GM12874 (cell line): Measurements from ENCODE around the gene TTYH2.

ENCODE experiments used
- TF ChIP-seq, protein P1 (sequence below): IDR thresholded peaks from 2 replicates; pipeline ENCODE4 v1.5.1; 2011; ENCODE audit warnings: low read depth, mild to moderate bottlenecking, control low read depth, low read length, moderate library complexity; ENCODE audit not compliant: insufficient read depth

The TTYH2 gene

DNA sequence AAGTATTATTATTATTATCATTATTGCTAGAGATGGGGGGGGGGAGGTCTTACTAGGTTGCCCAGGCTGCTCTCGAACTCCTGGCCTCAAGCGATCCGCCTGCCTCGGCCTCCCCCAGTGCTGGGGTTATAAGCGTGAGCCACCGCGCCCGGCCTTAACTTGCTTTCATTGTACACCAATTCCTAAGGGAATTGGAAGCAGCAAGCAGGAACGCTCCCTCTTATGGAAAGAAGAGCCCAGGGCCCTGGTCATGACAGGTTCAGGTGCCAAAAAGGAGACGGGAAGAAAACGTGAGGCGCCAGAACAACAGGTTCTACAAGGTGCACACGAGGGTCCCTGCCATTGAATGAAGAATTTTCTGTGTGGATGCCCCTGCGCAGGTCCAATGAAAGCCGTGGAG, 10.4 kb upstream of the TTYH2 start:
- TF ChIP-seq, protein P1, sequence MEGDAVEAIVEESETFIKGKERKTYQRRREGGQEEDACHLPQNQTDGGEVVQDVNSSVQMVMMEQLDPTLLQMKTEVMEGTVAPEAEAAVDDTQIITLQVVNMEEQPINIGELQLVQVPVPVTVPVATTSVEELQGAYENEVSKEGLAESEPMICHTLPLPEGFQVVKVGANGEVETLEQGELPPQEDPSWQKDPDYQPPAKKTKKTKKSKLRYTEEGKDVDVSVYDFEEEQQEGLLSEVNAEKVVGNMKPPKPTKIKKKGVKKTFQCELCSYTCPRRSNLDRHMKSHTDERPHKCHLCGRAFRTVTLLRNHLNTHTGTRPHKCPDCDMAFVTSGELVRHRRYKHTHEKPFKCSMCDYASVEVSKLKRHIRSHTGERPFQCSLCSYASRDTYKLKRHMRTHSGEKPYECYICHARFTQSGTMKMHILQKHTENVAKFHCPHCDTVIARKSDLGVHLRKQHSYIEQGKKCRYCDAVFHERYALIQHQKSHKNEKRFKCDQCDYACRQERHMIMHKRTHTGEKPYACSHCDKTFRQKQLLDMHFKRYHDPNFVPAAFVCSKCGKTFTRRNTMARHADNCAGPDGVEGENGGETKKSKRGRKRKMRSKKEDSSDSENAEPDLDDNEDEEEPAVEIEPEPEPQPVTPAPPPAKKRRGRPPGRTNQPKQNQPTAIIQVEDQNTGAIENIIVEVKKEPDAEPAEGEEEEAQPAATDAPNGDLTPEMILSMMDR = no peak

DNA sequence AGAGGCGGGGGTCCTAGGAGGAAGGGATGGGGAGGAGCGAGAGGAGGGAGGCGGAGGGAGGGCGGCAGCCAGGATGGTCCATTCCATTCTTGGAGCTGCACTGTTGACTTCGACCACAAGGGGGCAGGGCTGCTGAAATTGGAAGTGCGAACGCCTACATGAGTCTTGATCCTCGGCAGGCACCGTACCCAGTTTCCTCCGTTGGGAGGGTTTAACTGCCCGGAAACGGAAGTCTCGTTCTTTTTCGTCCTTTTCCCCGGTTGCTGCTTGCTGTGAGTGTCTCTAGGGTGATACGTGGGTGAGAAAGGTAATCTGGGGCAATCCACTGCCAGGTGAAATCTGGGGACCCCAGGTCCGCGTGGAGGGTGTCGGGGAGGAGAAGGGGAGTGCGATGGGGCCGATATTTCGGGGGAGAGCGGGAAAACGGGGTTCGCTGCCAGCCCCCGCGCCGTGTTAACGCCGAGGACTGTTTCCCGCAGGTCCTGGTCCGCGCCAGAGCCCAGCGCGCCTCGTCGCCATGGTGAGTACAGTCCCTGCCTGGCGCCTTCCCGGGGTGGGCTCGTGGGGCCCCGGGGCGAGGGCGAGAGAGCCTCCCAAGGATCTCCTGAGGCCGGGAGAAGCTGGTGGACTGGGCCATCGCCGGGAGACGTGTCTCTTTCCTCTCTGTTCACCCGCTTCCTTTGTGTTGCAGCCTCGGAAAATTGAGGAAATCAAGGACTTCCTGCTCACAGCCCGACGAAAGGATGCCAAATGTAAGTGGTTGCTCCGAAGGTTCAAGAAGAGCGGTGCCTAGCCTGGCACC, 9.7 kb upstream of the TTYH2 start, which contains the start of gene RPL38:
Gene RPL38, plus strand, starts transcription at position 240 of the 802 bp plus-strand sequence. Its CDS starts 278 bp downstream, at position 518.
- TF ChIP-seq, protein P1 = peak; percentile 96

- TF ChIP-seq, protein P1 = no peak
These were observed 8.9 kb upstream of the TTYH2 start for GRCh38 chr17:74204474-74204873.

DNA sequence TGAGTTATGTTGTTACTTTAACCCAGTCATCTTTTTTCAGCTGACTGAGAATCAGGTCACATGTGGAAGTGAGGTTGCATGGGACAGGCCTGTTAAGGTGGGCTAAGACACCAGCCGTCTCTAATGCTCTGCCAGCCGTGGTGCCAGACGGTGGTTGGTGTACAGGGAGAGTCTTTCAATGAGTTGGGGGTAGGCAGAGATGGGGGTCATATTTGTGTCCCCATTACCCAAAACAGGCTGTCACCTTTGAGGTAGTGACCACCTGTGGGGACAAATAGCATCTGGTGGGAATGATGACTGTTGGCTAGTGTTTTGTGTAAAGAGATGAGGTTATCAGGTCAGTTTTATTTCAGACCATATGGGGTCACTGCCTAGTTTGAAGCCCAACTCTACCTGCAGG, 8.1 kb upstream of the TTYH2 start:
- TF ChIP-seq, protein P1 = no peak

- TF ChIP-seq, protein P1 = no peak
These were observed 7.0 kb upstream of the TTYH2 start for GRCh38 chr17:74206332-74206818.

- TF ChIP-seq, protein P1 = peak; percentile 95
These were observed 2.9 kb upstream of the TTYH2 start for GRCh38 chr17:74210191-74211140.

GRCh38 chr17:74211141-74211911, 2.0 kb upstream of the TTYH2 start:
- TF ChIP-seq, protein P1 = no peak
